ENCODE measurements around the gene ADAM17. TPM values are rescaled to one million over a fixed set of nuclear protein-coding genes. Genes with fewer than 3 reads are reported as not detected.

ADAM17 gene
- total RNA-seq, 3 donors from 2014 or later, result 32.2 to 65.9 (median 48.8) TPM

DNA sequence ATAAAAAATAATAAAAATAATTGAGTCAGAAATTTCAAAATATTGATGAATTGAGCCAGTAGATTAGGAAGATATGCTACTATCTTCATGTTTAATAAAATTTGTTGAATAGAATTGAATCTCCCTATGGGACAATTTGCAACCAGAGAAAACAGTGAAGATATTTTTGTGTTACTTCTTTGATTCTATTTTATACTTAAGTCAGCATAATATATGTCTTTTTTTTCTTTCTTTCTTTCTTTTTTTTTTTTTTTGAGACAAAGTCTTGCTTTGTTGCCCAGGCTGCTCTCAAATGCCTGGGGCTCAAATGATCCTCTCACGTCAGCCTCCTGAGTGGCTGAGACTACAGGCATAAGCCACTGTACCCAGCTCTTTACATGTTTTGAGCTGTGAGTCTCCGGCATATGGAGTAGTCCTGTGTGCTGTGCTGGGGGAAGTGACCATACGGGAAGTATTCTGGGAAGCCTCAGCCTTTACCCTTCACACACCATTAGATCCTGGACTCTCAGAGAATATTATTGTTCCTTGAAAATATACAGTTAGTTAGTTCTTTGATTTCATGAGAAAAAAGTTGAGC lies 95.1 kb downstream of the ADAM17 start:
- TF ChIP-seq, protein P1, sequence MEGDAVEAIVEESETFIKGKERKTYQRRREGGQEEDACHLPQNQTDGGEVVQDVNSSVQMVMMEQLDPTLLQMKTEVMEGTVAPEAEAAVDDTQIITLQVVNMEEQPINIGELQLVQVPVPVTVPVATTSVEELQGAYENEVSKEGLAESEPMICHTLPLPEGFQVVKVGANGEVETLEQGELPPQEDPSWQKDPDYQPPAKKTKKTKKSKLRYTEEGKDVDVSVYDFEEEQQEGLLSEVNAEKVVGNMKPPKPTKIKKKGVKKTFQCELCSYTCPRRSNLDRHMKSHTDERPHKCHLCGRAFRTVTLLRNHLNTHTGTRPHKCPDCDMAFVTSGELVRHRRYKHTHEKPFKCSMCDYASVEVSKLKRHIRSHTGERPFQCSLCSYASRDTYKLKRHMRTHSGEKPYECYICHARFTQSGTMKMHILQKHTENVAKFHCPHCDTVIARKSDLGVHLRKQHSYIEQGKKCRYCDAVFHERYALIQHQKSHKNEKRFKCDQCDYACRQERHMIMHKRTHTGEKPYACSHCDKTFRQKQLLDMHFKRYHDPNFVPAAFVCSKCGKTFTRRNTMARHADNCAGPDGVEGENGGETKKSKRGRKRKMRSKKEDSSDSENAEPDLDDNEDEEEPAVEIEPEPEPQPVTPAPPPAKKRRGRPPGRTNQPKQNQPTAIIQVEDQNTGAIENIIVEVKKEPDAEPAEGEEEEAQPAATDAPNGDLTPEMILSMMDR (IDR thresholded peaks at IDR 0.05), result no peak
- TF ChIP-seq POLR2AphosphoS5 (IDR thresholded peaks at IDR 0.05) (no peak), POLR2A (IDR thresholded peaks at IDR 0.05) (no peak)
- Histone ChIP-seq H3K9me3 (no peaks in the 10 kb centered on the region), H3K27ac (no peak overlapping the region), H3K4me1 (no peaks in the 10 kb centered on the region), H3K27me3 (no peaks in the 10 kb centered on the region), H3K36me3 (peaks cover 3% of the 10 kb centered on the region), H3K4me3 (no peak overlapping the region)
- no peak for DNase-seq (ENCODE audit: low spot score in 2 of 2)
- intact Hi-C loops (cut with DNase I; ENCODE audit: low total_unique reads), result no loop called here

- DNase-seq (ENCODE audit: low spot score in 2 of 2), result no peak
- H3K36me3 ChIP-seq, result no peaks in the 10 kb centered on the region
- H3K4me3 ChIP-seq, result no peak overlapping the region
- TF ChIP-seq POLR2AphosphoS5 (IDR thresholded peaks at IDR 0.05), result no peak
- TF ChIP-seq, protein P1 (IDR thresholded peaks at IDR 0.05), result no peak
- no peak for TF ChIP-seq POLR2A (IDR thresholded peaks at IDR 0.05)
- H3K9me3 ChIP-seq, result no peaks in the 10 kb centered on the region
- H3K27me3 ChIP-seq, result no peaks in the 10 kb centered on the region
- intact Hi-C loops (cut with DNase I; ENCODE audit: low total_unique reads), result no loop called here
- H3K27ac ChIP-seq, result no peak overlapping the region
- no peaks in the 10 kb centered on the region for H3K4me1 ChIP-seq
These were observed 104.4 kb downstream of the ADAM17 start for GRCh38 chr2:9451231-9451630.

DNA sequence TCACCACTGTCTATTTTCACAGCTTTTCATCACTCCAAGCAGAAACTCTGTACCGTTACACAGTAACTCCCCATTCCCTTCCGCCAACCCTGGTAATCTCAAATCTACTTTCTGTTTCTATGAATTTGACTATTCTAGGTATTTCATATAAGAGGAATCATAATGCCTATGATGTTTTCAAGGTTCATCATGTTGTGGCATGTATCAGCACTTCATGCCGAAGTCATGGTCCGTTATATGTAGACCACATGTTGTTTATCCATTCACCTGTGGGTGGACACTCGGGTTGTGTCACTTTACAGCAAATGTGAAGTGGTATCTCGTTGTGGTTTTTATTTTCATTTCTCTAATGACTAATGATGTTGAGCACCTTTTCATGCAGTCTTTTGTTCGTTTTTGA lies 110.5 kb downstream of the ADAM17 start:
- no peak overlapping the region for H3K4me3 ChIP-seq
- H3K9me3 ChIP-seq, result no peaks in the 10 kb centered on the region
- H3K27me3 ChIP-seq, result no peaks in the 10 kb centered on the region
- DNase-seq (ENCODE audit: low spot score in 2 of 2), result no peak
- no peaks in the 10 kb centered on the region for H3K4me1 ChIP-seq
- no peak for TF ChIP-seq POLR2A (IDR thresholded peaks at IDR 0.05)
- TF ChIP-seq POLR2AphosphoS5 (IDR thresholded peaks at IDR 0.05), result no peak
- TF ChIP-seq, protein P1 (IDR thresholded peaks at IDR 0.05), result no peak
- H3K27ac ChIP-seq, result no peak overlapping the region
- intact Hi-C loops (cut with DNase I; ENCODE audit: low total_unique reads), result no loop called here
- peaks cover 10% of the 10 kb centered on the region for H3K36me3 ChIP-seq

GRCh38 chr2:9443526-9443925 lies 112.1 kb downstream of the ADAM17 start:
- no peak for TF ChIP-seq POLR2A (IDR thresholded peaks at IDR 0.05)
- no peak for DNase-seq (ENCODE audit: low spot score in 2 of 2)
- Histone ChIP-seq H3K9me3 (no peaks in the 10 kb centered on the region), H3K4me3 (no peak overlapping the region), H3K27ac (no peak overlapping the region), H3K36me3 (peaks cover 10% of the 10 kb centered on the region), H3K4me1 (no peaks in the 10 kb centered on the region), H3K27me3 (no peaks in the 10 kb centered on the region)
- intact Hi-C loops (cut with DNase I; ENCODE audit: low total_unique reads), result no loop called here

DNA sequence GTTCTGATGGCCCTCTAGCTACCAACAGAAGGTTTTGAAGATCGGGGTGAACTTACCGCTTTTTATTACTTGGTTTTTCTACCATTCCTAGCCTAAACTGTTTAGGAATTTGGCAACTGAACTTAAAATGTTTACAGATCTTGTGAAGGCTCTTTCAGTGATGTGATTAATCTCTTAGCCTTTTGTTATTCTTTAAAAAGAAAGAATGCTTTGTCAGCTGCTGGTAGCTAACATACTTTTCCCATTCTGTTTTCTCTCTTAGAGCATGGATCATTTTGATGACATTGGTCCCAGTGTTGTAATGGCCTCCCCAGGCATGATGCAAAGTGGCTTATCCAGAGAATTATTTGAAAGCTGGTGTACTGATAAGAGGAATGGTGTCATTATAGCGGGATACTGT lies 114.1 kb downstream of the ADAM17 start:
- Histone ChIP-seq H3K4me3 (no peak overlapping the region), H3K4me1 (no peaks in the 10 kb centered on the region), H3K27ac (no peak overlapping the region), H3K27me3 (no peaks in the 10 kb centered on the region), H3K36me3 (peaks cover 10% of the 10 kb centered on the region), H3K9me3 (no peaks in the 10 kb centered on the region)
- intact Hi-C loops (cut with DNase I; ENCODE audit: low total_unique reads), result no loop called here
- DNase-seq (ENCODE audit: low spot score in 2 of 2), result no peak
- TF ChIP-seq, protein P1 (IDR thresholded peaks at IDR 0.05), result no peak
- TF ChIP-seq POLR2AphosphoS5 (IDR thresholded peaks at IDR 0.05) (no peak), POLR2A (IDR thresholded peaks at IDR 0.05) (no peak)

Data from breast epithelium (tissue), 4 donors.